H9 (cell line): Measurements from ENCODE around the gene TULP3. TPM values are rescaled to one million over a fixed set of nuclear protein-coding genes. Genes with fewer than 3 reads are reported as not detected.

Experiments
- DNase-seq: peaks from one replicate; pipeline ENCODE4 v3.0.0-alpha.2; 2017
- H2AFZ ChIP-seq: one replicate; pipeline ENCODE4 v1.6.1; 2013; ENCODE audit warnings: mild to moderate bottlenecking, low read length, control low read depth, moderate library complexity
- H2AK5ac ChIP-seq: 2 replicates; pipeline ENCODE4 v1.6.1; 2013; ENCODE audit warnings: low read length, control low read depth, mixed read lengths; ENCODE audit not compliant: insufficient read length
- H2BK120ac ChIP-seq: one replicate; pipeline ENCODE4 v1.6.1; 2013; ENCODE audit warnings: low read depth, mild to moderate bottlenecking, low read length, control low read depth, inconsistent platforms; ENCODE audit not compliant: poor library complexity, severe bottlenecking
- H2BK12ac ChIP-seq: 2 replicates; pipeline ENCODE4 v1.6.1; 2013; ENCODE audit warnings: low read length, control low read depth, mixed read lengths, low read depth; ENCODE audit not compliant: insufficient read length
- H2BK15ac ChIP-seq: 2 replicates; pipeline ENCODE4 v1.6.1; 2013; ENCODE audit warnings: low read depth, low read length, control low read depth
- H2BK20ac ChIP-seq: one replicate; pipeline ENCODE4 v1.6.1; 2013; ENCODE audit warnings: low read depth, mild to moderate bottlenecking, low read length, control low read depth, inconsistent platforms; ENCODE audit not compliant: poor library complexity, severe bottlenecking
- H2BK5ac ChIP-seq: 2 replicates; pipeline ENCODE4 v1.6.1; 2013; ENCODE audit warnings: low read length, control low read depth, mixed read lengths; ENCODE audit not compliant: insufficient read length
- H3K14ac ChIP-seq: 2 replicates; pipeline ENCODE4 v1.6.1; 2013; ENCODE audit warnings: low read length, control low read depth; ENCODE audit not compliant: insufficient read depth
- H3K18ac ChIP-seq: 2 replicates; pipeline ENCODE4 v1.6.1; 2013; ENCODE audit warnings: low read depth, mild to moderate bottlenecking, mixed read lengths, low read length, control low read depth; ENCODE audit not compliant: insufficient read length
- H3K23ac ChIP-seq: 2 replicates; pipeline ENCODE4 v1.6.1; 2013; ENCODE audit warnings: low read length, control low read depth, mixed read lengths, low read depth; ENCODE audit not compliant: insufficient read length
- H3K23me2 ChIP-seq: 2 replicates; pipeline ENCODE4 v1.6.1; 2013; ENCODE audit warnings: low read depth, mild to moderate bottlenecking, mixed read lengths, low read length, control low read depth; ENCODE audit not compliant: insufficient read length, poor library complexity, severe bottlenecking
- H3K27ac ChIP-seq: 2 replicates; pipeline ENCODE4 v1.5.1; 2013; ENCODE audit warnings: low read length, control low read depth, mixed read lengths, low read depth; ENCODE audit not compliant: insufficient read length
- H3K27me3 ChIP-seq: 2 replicates; pipeline ENCODE4 v1.6.1; 2013; ENCODE audit warnings: low read length, control low read depth, inconsistent platforms; ENCODE audit not compliant: insufficient read depth
- H3K4ac ChIP-seq: 2 replicates; pipeline ENCODE4 v1.6.1; 2013; ENCODE audit warnings: low read depth, mild to moderate bottlenecking, control low read depth, inconsistent platforms, low read length, moderate library complexity
- H3K4me1 ChIP-seq: 2 replicates; pipeline ENCODE4 v1.6.1; 2013; ENCODE audit warnings: low read length, control low read depth, inconsistent platforms; ENCODE audit not compliant: insufficient read depth
- H3K4me2 ChIP-seq: 2 replicates; pipeline ENCODE4 v1.6.1; 2013; ENCODE audit warnings: low read length, control low read depth, mixed read lengths; ENCODE audit not compliant: insufficient read length, insufficient read depth
- H3K56ac ChIP-seq: 2 replicates; pipeline ENCODE4 v1.6.1; 2013; ENCODE audit warnings: low read depth, mild to moderate bottlenecking, mixed read lengths, low read length, control low read depth; ENCODE audit not compliant: insufficient read length
- H3K79me1 ChIP-seq: 2 replicates; pipeline ENCODE4 v1.6.1; 2013; ENCODE audit warnings: low read depth, mild to moderate bottlenecking, moderate library complexity, low read length, control low read depth, inconsistent platforms; ENCODE audit not compliant: insufficient read depth, poor library complexity, severe bottlenecking
- H3K79me2 ChIP-seq: 2 replicates; pipeline ENCODE4 v1.6.1; 2013; ENCODE audit warnings: low read length, control low read depth, inconsistent platforms; ENCODE audit not compliant: insufficient read depth
- H3K9ac ChIP-seq: 2 replicates; pipeline ENCODE4 v1.6.1; 2013; ENCODE audit warnings: low read length, control low read depth, mixed read lengths; ENCODE audit not compliant: insufficient read length; ENCODE audit errors: extremely low read depth
- H3K9me3 ChIP-seq: one replicate; pipeline ENCODE4 v1.6.1; 2013; ENCODE audit warnings: low read depth, low read length, inconsistent platforms; ENCODE audit not compliant: control insufficient read depth
- H3T11ph ChIP-seq: one replicate; pipeline ENCODE4 v1.6.1; 2013; ENCODE audit warnings: mild to moderate bottlenecking, low read length, control low read depth, inconsistent platforms
- H4K20me1 ChIP-seq: one replicate; pipeline ENCODE4 v1.6.1; 2013; ENCODE audit not compliant: control insufficient read depth, insufficient read length, insufficient read depth
- H4K5ac ChIP-seq: 2 replicates; pipeline ENCODE4 v1.6.1; 2013; ENCODE audit warnings: low read depth, mild to moderate bottlenecking, mixed read lengths, low read length, control low read depth; ENCODE audit not compliant: insufficient read length
- H4K8ac ChIP-seq: replicated peaks from 2 replicates; pipeline ENCODE4 v1.6.1; 2013; ENCODE audit warnings: low read length, control low read depth, mixed read lengths, low read depth; ENCODE audit not compliant: insufficient read length
- H4K91ac ChIP-seq: 2 replicates; pipeline ENCODE4 v1.6.1; 2013; ENCODE audit warnings: low read depth, mild to moderate bottlenecking, moderate library complexity, mixed read lengths, low read length, control low read depth; ENCODE audit not compliant: insufficient read length
- H3K27ac Mint-ChIP-seq, 3 experiments: 2 replicates in 2 of 3; 3 replicates in 1 of 3; pipeline ENCODE4 v1.8.0; 2020 to 2021; ENCODE audit warnings: mixed read lengths in 3 of 3, mild to moderate bottlenecking in 1 of 3, moderate library complexity in 1 of 3
- H3K27me3 Mint-ChIP-seq: 2 replicates; pipeline ENCODE4 v1.8.0; 2021; ENCODE audit warnings: low read depth, mild to moderate bottlenecking, moderate library complexity, mixed read lengths
- H3K36me3 Mint-ChIP-seq, 3 experiments: 2 replicates in 2 of 3; 3 replicates in 1 of 3; pipeline ENCODE4 v1.8.0; 2020 to 2021; ENCODE audit warnings: low read depth in 3 of 3, mixed read lengths in 3 of 3; ENCODE audit not compliant: insufficient read depth in 1 of 3
- H3K4me1 Mint-ChIP-seq, 2 experiments: 2 replicates each; pipeline ENCODE4 v1.8.0; 2020; ENCODE audit warnings: mixed read lengths in 2 of 2
- H3K4me3 Mint-ChIP-seq, 2 experiments: 2 replicates in 1 of 2; 3 replicates in 1 of 2; pipeline ENCODE4 v1.8.0; 2020 to 2021; ENCODE audit warnings: mild to moderate bottlenecking in 2 of 2, mixed read lengths in 2 of 2, moderate library complexity in 1 of 2
- H3K9me3 Mint-ChIP-seq, 2 experiments: 2 replicates in 1 of 2; 3 replicates in 1 of 2; pipeline ENCODE4 v1.8.0; 2020; ENCODE audit warnings: mild to moderate bottlenecking in 2 of 2, mixed read lengths in 2 of 2, moderate library complexity in 1 of 2
- CTCF ChIP-seq: fragments of 200-600 bp; sonication (generic); conservative IDR thresholded peaks from 3 replicates; pipeline ENCODE4 v1.8.0; 2021; ENCODE audit warnings: antibody characterized with exemption, mild to moderate bottlenecking
- WGBS: extraction: QIAGEN DNeasy Blood & Tissue Kit; methylation state at CpG from one replicate; pipeline ENCODE4 v1.1.7; 2013; ENCODE audit warnings: missing lambda C conversion rate, low lambda C conversion rate, mixed read lengths; ENCODE audit not compliant: insufficient read length; ENCODE audit errors: extremely low coverage; 5-methylcytosine and 5-hydroxymethylcytosine counted together
- total RNA-seq: library from RNA; stranded (reverse); gene quantifications from 2 replicates; pipeline ENCODE4 v1.2.1, GENCODE V29; 2021

TULP3 gene
- total RNA-seq, 1 experiment from 2014 or later, result 22.3 TPM

GRCh38 chr12:2895511-2895910 lies 4.8 kb downstream of the TULP3 start:
- no peak overlapping the region for H3K4me2 ChIP-seq
- H2BK20ac ChIP-seq, result no peak overlapping the region
- no peak overlapping the region for H2AK5ac ChIP-seq
- DNase-seq, result no peak
- WGBS, result no CpG with 5 or more reads among the region's 2 CpGs
- no peaks in the 10 kb centered on the region for H3K27me3 ChIP-seq
- no peak overlapping the region for H3K4ac ChIP-seq
- no peak overlapping the region for H3K27ac ChIP-seq
- H3K27me3 Mint-ChIP-seq, result 0 out of 2 replicates have a peak, but pooled peaks cover 3% of the 10 kb centered on the region
- H3K23me2 ChIP-seq, result no peaks in the 10 kb centered on the region
- no peak for TF ChIP-seq CTCF
- no peak overlapping the region for H4K91ac ChIP-seq
- no peaks in the 10 kb centered on the region for H3K9me3 Mint-ChIP-seq
- no peak overlapping the region for H3K9ac ChIP-seq
- peaks cover 3 to 9% of the 10 kb centered on the region in 2 experiments; a peak in 3 of 4 replicates for H3K4me1 Mint-ChIP-seq
- H3K27ac Mint-ChIP-seq, result no peak overlapping the region
- H3K56ac ChIP-seq, result no peak overlapping the region
- H3K4me3 Mint-ChIP-seq, result no peak overlapping the region
- no peaks in the 10 kb centered on the region for H4K20me1 ChIP-seq
- H2BK5ac ChIP-seq, result no peak overlapping the region
- H3K23ac ChIP-seq, result no peak overlapping the region
- peaks cover 1 to 3% (median 3%) of the 10 kb centered on the region in 3 experiments; a peak in 3 of 7 replicates for H3K36me3 Mint-ChIP-seq
- 0 out of 2 replicates have a peak, but pooled peaks cover 1% of the 10 kb centered on the region for H3K79me2 ChIP-seq
- H3K79me1 ChIP-seq, result peaks cover 2% of the 10 kb centered on the region
- H2AFZ ChIP-seq, result no peak overlapping the region
- H2BK15ac ChIP-seq, result no peak overlapping the region
- H3K14ac ChIP-seq, result no peak overlapping the region
- H4K5ac ChIP-seq, result no peak overlapping the region
- H4K8ac ChIP-seq, result no peak overlapping the region
- H3K18ac ChIP-seq, result no peak overlapping the region
- no peak overlapping the region for H2BK120ac ChIP-seq
- H3K4me1 ChIP-seq, result no peaks in the 10 kb centered on the region
- no peaks in the 10 kb centered on the region for H3K9me3 ChIP-seq
- no peak overlapping the region for H2BK12ac ChIP-seq
- no peak overlapping the region for H3T11ph ChIP-seq
